Omental fat pad (tissue), 4 donors: ENCODE data around the gene SLC25A5. TPM values are rescaled to one million over a fixed set of nuclear protein-coding genes. Genes with fewer than 3 reads are reported as not detected.
"Not testable (repeated sequence)": the region's sequence is repeated elsewhere in the genome, so short reads cannot be mapped to it uniquely, and the experiment has no call there.

Source experiments
- ATAC-seq: fragments of 150-250 bp; one replicate; pipeline ENCODE4 v1.9.1; 2016; ENCODE audit warnings: mild to moderate bottlenecking, moderate library complexity; ENCODE audit not compliant: low FRiP score
- DNase-seq: peaks from one replicate; pipeline ENCODE4 v3.0.0-alpha.2; 2019; ENCODE audit warnings: low spot score
- CTCF ChIP-seq, 3 donors: fragments of 450-650 bp; IDR thresholded peaks; one replicate each; pipeline ENCODE4 v1.5.1; 2016 to 2017; ENCODE audit warnings: antibody characterized with exemption in 3 of 3, mild to moderate bottlenecking in 3 of 3, moderate library complexity in 2 of 3
- total RNA-seq, 4 donors: library from RNA; depleted of rRNA; stranded (reverse); fragments of >200 nt; gene quantifications; one replicate each; pipeline ENCODE4 v1.1.0, GENCODE V29; 2016

Gene SLC25A5
- total RNA-seq, 4 donors from 2014 or later = 115 to 215 (median 194) TPM

- TF ChIP-seq CTCF (IDR thresholded peaks at IDR 0.05) = no peak
- DNase-seq = no peak
- ATAC-seq = no peak
These were observed 41.0 kb upstream of the SLC25A5 start for GRCh38 chrX:119427024-119427794.

GRCh38 chrX:119427795-119428185, 40.5 kb upstream of the SLC25A5 start:
- TF ChIP-seq CTCF (IDR thresholded peaks at IDR 0.05) = no peak
- DNase-seq (no peak), ATAC-seq (no peak)

GRCh38 chrX:119429471-119429870, 38.8 kb upstream of the SLC25A5 start:
- DNase-seq (no peak), ATAC-seq (no peak)
- TF ChIP-seq CTCF (IDR thresholded peaks at IDR 0.05) = no peak

- ATAC-seq, DNase-seq: not testable (repeated sequence)
These were observed 26.9 kb upstream of the SLC25A5 start for GRCh38 chrX:119441295-119441694.

GRCh38 chrX:119442286-119442685, 26.0 kb upstream of the SLC25A5 start:
- ATAC-seq (no peak), DNase-seq (no peak)
- TF ChIP-seq CTCF (IDR thresholded peaks at IDR 0.05) = no peak

- DNase-seq (no peak), ATAC-seq (no peak)
- no peak for TF ChIP-seq CTCF (IDR thresholded peaks at IDR 0.05)
These were observed 15.0 kb upstream of the SLC25A5 start for GRCh38 chrX:119453202-119453601.

GRCh38 chrX:119455264-119455663, 13.0 kb upstream of the SLC25A5 start:
- no peak for TF ChIP-seq CTCF (IDR thresholded peaks at IDR 0.05)
- DNase-seq (no peak), ATAC-seq (no peak)
